ENCODE data around the gene MAP3K15. TPM values are rescaled to one million over a fixed set of nuclear protein-coding genes. Genes with fewer than 3 reads are reported as not detected.
"Not testable (repeated sequence)": the region's sequence is repeated elsewhere in the genome, so short reads cannot be mapped to it uniquely, and the experiment has no call there.

Gene MAP3K15
- total RNA-seq, 1 donor from 2014 or later = 2.9 TPM

- Mint-ChIP-seq H3K27me3 (no peaks in the 10 kb centered on the region), H3K27ac (no peak overlapping the region), H3K36me3 (no peaks in the 10 kb centered on the region), H3K9me3 (peaks cover 6% of the 10 kb centered on the region), H3K4me1 (ENCODE audit: unreplicated experiment) (no peaks in the 10 kb centered on the region), H3K4me3 (no peak overlapping the region)
- no peak for TF ChIP-seq CTCF (conservative IDR thresholded peaks at IDR 0.05)
- DNase-seq (ENCODE audit: extremely low spot score, unreplicated experiment) = no peak
Observed at GRCh38 chrX:19443869-19444526, 71.3 kb downstream of the MAP3K15 start.

- Mint-ChIP-seq H3K4me1 (ENCODE audit: unreplicated experiment) (no peaks in the 10 kb centered on the region), H3K27me3 (no peaks in the 10 kb centered on the region), H3K27ac (no peak overlapping the region), H3K36me3 (no peaks in the 10 kb centered on the region), H3K9me3 (peaks cover 8% of the 10 kb centered on the region), H3K4me3 (no peak overlapping the region)
- TF ChIP-seq CTCF (conservative IDR thresholded peaks at IDR 0.05) = no peak
- DNase-seq (ENCODE audit: extremely low spot score, unreplicated experiment) = no peak
Observed at GRCh38 chrX:19440713-19441112, 74.6 kb downstream of the MAP3K15 start.

GRCh38 chrX:19422661-19423060 is 92.6 kb downstream of the MAP3K15 start:
- not testable (repeated sequence) for H3K27me3 Mint-ChIP-seq; H3K9me3 Mint-ChIP-seq; H3K36me3 Mint-ChIP-seq; H3K27ac Mint-ChIP-seq; H3K4me1 Mint-ChIP-seq (ENCODE audit: unreplicated experiment); H3K4me3 Mint-ChIP-seq; DNase-seq (ENCODE audit: extremely low spot score, unreplicated experiment)

- no peak overlapping the region for H3K27ac Mint-ChIP-seq
- TF ChIP-seq CTCF (conservative IDR thresholded peaks at IDR 0.05) = no peak
- H3K27me3 Mint-ChIP-seq = no peaks in the 10 kb centered on the region
- H3K9me3 Mint-ChIP-seq = peaks cover 9% of the 10 kb centered on the region
- H3K36me3 Mint-ChIP-seq = no peaks in the 10 kb centered on the region
- DNase-seq (ENCODE audit: extremely low spot score, unreplicated experiment) = no peak
- H3K4me3 Mint-ChIP-seq = no peak overlapping the region
- no peaks in the 10 kb centered on the region for H3K4me1 Mint-ChIP-seq (ENCODE audit: unreplicated experiment)
Observed at GRCh38 chrX:19410259-19410658, 105.0 kb downstream of the MAP3K15 start.

- Mint-ChIP-seq H3K9me3 (no peaks in the 10 kb centered on the region), H3K4me3 (no peak overlapping the region), H3K27me3 (no peaks in the 10 kb centered on the region), H3K36me3 (no peaks in the 10 kb centered on the region), H3K4me1 (ENCODE audit: unreplicated experiment) (no peaks in the 10 kb centered on the region), H3K27ac (no peak overlapping the region)
- TF ChIP-seq CTCF (conservative IDR thresholded peaks at IDR 0.05) = no peak
- no peak for DNase-seq (ENCODE audit: extremely low spot score, unreplicated experiment)
Observed at GRCh38 chrX:19403696-19404095, 111.6 kb downstream of the MAP3K15 start.

GRCh38 chrX:19392703-19393102 is 122.6 kb downstream of the MAP3K15 start:
- H3K4me1 Mint-ChIP-seq (ENCODE audit: unreplicated experiment) = no peaks in the 10 kb centered on the region
- no peak overlapping the region for H3K4me3 Mint-ChIP-seq
- no peak for TF ChIP-seq CTCF (conservative IDR thresholded peaks at IDR 0.05)
- no peaks in the 10 kb centered on the region for H3K9me3 Mint-ChIP-seq
- H3K27ac Mint-ChIP-seq = no peak overlapping the region
- H3K27me3 Mint-ChIP-seq = no peaks in the 10 kb centered on the region
- H3K36me3 Mint-ChIP-seq = no peaks in the 10 kb centered on the region
- no peak for DNase-seq (ENCODE audit: extremely low spot score, unreplicated experiment)

Measured in type B pancreatic cell (in vitro differentiated cells).